ENCODE measurements around the gene KBTBD2.
"Not testable (repeated sequence)": the region's sequence is repeated elsewhere in the genome, so short reads cannot be mapped to it uniquely, and the experiment has no call there.

The KBTBD2 gene

GRCh38 chr7:32855837-32856775 lies 35.5 kb downstream of the KBTBD2 start:
- DNase-seq (ENCODE audit: low read depth): not testable (repeated sequence)

DNA sequence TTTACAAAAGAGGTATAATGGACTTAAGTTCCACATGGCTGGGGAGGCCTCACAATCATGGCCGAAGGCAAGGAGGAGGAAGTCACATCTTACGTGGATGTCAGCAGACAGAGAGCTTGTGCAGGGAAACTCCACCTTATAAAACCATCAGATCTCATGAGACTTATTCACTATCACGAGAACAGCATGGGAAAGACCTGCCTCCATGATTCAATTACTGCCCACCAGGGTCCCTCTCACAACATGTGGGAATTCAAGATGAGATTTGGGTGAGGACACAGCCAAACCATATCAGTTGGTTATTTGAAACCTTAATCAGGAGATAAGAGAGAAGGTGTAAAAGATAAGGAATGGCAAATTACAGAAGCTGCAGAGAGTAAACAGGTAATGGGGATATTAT lies 40.9 kb downstream of the KBTBD2 start:
- DNase-seq (ENCODE audit: low read depth): not testable (repeated sequence)

- DNase-seq (ENCODE audit: low read depth): not testable (repeated sequence)
Observed at GRCh38 chr7:32848655-32849054, 42.9 kb downstream of the KBTBD2 start.

DNA sequence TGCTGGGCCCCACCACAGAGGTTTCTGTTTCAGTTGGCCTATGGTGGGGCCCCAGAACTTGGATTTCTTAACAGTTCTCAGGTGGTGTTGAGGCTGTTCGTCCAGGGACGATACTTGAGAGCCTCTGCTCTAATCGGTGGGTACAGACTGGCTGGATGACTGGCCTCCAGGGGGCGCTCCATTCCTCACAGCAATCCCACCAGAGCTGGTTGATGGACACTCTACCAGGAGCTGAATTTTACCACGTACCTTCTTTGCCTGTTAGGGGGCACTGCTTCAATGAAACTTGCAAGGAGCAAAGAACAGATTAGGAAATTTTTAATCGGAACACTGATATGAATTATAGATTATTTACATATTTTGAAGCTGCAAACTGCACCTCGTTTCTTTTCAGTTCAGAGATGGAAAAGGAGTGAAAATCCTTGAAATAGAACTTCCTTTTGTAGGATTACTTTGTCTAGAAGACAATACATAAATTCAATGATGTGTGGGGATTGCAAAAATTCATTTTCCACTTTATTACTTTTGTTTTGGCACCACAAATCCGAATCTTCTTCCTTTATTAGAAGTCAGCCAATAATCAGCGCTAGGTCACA lies 44.8 kb downstream of the KBTBD2 start:
- peak; percentile 84 for DNase-seq (ENCODE audit: low read depth)

GRCh38 chr7:32844748-32845147 lies 46.8 kb downstream of the KBTBD2 start:
- DNase-seq (ENCODE audit: low read depth): not testable (repeated sequence)

DNA sequence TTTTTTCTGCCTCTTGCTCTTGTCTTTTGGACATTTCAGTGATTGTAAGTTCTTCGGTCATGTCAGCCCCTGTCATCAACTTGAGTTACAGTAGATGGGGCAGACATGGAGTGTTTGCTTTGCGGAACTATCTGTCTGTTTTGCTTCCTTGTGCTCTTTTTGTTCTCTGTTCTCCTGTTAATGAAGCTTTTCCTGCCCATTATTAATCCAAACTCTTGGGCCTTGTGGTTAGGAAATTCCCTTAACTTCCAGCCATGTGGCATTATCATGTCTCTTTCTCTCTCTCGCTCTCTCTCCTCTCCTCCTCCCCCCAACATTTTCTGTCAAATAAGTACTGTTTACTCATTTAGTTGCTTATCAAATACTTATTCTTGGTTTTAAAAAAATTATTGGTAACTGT lies 47.8 kb downstream of the KBTBD2 start:
- DNase-seq (ENCODE audit: low read depth): not testable (repeated sequence)

- DNase-seq (ENCODE audit: low read depth): not testable (repeated sequence)
Observed at GRCh38 chr7:32839846-32840245, 51.7 kb downstream of the KBTBD2 start.

GRCh38 chr7:32828996-32829752 lies 62.4 kb downstream of the KBTBD2 start:
- DNase-seq (ENCODE audit: low read depth): not testable (repeated sequence)
